CD1c-positive myeloid dendritic cell (primary cell): Measurements from ENCODE around the gene RINL.

ENCODE experiments used
- DNase-seq: peaks from one replicate; pipeline ENCODE4 v3.0.0-alpha.2; 2016; ENCODE audit errors: extremely low spot score

RINL gene

DNA sequence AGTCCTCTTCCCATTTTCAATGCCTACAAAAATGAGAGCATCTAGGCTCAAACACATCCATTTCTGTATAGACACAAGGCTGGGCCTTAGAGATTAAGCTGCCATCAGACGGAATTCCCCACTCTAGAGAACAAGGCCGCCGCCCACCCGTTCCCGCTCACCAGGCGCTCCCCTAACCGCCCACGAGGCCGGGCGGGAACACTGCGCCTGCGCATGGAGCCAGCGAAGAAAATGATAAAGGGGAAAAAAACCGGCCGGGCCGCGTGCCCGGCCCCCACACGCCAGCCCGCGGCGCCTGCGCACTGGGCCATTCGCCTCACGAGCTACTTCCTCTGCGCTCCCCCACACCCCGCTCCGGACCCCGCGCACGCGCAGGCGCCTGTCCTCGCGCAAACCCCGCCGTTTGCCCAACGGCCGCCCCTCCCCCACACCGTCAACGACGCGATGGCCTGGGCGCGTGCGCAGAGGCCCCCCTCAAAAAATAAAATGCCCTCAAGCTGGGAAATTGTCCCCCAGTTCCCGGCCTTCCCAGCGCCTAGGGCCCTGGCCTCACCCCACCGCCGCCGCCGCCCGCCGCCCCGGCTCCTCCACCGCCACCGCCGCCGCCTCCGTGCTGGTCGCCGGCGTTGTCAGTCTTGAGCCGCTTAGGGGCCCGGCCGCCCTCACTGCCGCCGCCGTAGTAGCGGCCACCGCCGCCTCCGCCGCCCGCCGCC, 28.8 kb downstream of the RINL start:
- peak; percentile 100 for DNase-seq

DNA sequence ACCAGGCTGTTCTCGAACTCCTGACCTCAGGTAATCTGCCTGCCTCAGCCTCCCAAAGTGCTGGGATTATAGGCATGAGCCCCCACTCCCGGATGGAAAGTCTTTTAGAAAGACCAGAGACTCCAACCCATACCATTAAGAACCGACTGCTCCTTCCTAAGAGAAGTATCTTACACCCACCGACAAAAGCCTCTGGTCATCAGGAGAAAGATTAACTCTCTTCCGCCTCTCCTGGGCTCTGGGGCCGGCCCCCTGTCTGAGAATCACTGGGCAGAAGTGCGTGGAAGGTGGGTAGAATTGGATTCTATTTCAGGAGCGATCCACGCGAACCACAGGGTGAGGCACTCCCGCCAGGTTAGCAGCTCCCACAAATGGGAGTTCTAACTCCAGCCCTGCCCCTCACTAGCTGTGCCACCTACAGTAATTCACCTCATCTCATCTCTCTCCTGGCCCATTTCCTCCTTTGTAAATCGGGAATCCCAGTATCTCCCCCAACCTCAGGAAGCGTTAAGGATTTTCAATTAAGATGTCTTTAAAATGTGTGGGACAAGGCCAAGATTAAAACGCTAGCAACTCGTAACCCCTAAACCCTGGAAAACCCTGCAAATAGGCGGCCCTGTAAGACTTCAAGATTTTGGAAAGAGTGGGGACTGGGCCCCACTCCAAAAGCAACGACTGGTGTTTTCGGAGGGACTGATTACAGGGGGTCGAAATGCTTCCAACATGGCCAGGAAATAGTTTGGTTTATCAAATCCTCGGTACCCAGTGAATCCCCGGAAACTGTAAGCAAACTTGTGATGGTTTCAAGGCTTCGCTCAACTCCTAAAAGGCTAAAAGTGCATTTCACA, 29.6 kb downstream of the RINL start:
- DNase-seq: no peak

DNA sequence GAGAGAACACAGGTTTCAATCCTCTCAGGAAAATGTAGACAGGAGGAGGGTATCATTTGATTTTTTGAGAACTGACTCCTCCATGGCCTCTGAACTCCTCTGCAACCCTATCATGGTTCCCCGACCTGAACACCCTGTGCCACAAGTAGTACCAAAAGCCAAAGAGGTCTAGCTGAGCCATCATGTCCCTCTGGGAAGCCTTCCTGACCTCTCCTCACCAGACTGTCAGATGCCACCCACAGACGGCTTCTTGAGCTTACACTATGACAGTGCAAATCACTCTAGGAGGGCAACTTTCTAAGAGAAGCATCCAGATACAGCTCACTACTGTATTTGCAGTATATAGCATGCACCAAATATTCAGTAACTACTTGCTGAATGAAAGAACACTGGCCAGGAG, 32.0 kb downstream of the RINL start:
- no peak for DNase-seq

DNA sequence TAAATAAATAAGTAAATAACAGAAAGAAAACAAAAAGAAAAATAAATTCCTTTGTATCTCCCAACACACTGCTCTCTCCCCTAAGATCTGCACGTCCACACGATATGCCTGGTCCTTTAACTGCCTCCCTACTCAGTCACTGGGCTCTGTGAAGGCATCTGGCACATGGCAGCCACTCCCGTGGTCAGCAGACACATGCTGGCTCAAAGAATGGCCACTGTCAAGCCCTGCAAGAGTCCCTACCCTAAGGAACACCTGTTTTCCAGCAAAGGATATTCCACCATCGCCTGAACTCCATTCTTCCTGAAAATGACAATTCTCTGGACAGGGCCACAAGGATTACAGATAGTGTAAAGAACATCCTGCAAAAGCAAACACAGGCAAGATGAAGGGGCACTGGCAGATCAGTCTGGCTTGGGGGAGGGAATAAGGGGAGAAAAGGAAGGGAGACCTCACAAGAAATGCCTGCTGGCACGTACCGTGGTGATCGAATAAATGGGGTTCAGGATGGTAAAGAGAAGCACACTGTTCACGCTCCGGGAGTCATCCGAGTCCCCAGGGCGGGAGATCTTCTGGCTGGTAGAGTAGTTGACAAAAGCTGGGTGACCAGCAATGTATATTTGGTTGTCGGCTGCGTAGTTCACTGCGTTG, 32.6 kb downstream of the RINL start:
- DNase-seq: no peak

DNA sequence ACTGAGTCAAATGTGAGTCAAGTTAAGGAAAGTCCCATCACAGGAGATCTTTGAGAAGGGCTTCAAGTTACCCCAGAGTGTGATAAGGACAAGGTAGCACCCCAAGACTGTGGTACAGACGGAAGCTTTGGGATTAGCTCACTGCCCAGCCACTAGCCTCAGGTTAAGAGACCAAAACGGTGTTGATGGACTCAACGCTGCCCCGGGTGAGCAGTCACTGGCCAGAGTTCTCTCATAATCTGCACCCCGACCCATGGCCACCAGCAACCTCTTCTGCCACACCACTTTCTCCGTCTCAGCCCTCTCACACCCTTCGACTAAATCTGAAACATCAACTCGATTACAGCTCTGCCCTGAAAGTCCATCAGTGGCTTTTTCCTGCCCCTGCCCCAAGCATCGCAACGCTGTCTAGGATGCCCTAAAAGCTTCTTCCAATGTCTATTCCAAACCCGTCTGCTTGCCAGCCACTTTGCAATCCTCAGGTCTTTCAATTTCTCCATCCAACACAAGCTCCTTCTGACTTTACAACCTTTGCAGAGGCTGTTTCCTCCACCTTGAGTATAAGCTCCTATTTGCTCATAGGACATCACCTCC, 33.9 kb downstream of the RINL start:
- DNase-seq: no peak

DNA sequence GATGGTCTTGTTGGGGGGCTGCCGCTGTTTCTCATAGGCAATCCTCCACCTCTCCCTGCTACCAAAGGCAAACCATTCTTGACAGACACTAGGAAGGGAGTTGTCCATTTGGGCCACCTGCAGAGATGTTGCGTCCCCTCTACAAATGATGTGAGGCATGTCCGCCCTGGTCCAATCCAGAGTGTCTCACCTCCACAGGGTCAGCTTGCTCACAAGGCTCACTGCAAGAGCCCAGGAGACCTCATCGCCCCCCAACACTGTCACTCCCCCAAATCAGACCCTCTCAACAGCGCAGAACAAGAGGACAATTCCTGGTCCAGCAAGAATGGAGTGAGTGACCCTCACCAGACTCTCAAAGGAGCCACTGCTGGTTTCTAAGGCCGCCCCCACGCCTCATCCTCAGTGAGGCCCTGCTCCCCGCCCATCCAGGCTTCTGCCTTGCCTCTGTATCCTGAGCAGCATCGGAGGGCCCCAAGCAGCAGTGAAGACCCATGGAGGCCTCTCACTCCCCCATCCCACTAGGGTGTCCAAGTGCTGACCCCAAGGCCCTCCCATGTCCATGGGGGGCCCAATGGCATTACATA, 34.8 kb downstream of the RINL start:
- no peak for DNase-seq

DNA sequence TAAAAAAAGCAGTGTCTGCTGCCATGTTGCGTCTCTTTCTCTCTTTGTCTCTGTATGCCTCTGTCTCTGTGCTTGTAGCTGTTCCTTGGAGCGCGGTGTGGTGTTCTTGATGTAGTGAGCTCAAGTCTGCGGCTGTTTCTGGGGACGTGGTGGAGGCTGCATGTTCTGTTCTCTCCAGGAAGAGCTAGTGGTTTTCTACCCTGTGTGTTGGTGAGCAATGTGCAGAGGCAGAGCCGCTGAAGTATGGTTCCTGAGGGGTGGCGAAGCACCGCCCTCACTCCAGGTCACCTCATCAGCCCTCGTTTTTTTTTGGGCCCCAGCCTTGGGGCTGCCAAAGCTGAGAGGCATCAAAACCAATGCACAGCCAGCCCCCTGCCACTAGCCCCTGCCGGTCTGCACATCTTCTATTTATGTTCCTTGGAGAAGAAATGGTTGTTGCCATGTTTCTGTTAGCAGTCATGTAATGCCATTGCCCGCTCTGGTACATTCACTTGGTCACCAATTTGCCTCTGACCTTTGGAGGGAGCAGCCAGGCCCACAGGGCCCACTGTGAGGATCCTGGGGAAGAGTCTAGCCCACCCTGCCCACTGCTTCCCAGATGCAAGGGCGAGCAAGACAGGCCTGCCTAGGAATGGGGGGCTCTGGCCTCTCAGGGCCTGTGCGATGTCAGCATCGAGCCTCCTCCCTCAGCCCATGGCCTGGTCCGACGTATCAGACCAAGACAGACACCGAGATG, 35.5 kb downstream of the RINL start:
- DNase-seq: no peak

DNA sequence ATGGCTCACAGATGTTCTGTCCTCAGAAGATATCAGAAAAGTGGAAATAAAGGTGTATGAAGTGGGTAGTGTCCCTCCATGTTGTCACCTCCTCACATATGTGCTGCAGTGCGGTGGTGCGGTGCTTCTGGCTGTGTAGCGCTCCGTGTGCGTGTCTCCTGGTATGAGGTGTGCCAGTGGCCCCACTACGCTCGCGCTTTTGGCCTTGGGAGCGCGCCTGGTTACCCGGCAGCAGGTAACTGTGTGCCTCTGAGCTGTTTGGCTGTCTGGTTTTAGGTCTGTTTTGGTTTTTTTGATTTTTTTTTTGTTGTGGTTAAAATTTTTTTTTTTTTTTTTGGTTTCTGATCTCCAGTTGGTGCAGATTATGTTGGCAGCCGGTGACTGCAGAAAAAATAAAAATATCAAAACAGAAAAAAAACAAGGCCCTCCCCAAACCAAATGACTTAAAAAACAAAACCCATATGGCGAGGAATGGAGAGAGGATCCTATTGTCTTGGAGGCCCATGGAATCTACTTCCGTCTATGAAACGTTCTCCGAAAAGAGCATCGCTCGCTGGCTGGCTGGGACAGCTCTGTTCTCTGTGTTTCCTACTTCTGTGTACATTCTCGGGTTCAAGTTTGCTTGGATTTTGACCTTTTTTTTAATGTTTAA, 36.2 kb downstream of the RINL start:
- DNase-seq: no peak

DNA sequence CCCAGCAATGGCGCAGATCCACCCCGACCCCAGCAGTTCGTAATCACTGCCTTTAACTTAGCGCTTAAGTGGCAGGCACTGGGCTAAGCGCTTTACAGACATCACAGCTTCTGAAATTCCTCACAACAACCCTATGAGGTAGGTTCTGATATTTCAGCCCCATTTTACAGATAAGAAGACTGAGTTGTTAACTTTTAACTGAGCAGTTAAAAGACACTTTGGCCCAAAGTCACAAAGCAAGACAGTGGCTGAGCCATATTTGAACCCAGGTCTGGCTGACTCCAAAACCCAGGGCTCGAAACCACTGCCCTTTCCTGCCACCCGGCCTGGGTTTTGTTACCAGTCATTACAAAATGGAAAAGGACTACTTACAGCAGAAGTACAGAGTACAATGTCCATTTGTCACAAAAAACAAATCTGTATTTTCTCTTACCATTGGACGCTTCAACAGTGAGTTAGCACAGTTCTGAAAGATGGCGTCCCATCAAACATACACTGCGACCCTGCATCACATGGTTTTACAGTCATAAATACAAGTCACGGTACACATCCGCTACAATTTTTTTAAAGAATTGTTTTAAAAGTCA, 36.8 kb downstream of the RINL start:
- DNase-seq: no peak

DNA sequence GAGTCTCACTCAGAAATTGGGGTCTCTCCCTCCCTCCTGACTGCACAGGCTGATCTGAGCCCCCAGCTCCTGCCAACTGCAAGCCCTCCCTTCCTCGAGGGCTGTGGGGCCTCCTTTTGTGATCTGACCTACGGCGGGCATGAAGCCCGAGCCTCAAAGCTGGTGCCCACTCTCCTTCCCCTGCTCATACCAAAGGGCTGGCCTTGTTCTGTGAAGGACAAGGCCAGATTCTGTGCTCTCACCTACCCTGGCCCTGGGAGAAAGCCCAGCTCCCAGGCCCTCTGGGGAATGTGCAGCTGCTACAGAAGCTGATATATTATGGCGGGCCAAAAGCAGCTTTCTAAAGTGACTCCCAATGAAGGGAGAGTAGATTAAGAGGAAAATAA, 37.5 kb downstream of the RINL start:
- DNase-seq: no peak

DNA sequence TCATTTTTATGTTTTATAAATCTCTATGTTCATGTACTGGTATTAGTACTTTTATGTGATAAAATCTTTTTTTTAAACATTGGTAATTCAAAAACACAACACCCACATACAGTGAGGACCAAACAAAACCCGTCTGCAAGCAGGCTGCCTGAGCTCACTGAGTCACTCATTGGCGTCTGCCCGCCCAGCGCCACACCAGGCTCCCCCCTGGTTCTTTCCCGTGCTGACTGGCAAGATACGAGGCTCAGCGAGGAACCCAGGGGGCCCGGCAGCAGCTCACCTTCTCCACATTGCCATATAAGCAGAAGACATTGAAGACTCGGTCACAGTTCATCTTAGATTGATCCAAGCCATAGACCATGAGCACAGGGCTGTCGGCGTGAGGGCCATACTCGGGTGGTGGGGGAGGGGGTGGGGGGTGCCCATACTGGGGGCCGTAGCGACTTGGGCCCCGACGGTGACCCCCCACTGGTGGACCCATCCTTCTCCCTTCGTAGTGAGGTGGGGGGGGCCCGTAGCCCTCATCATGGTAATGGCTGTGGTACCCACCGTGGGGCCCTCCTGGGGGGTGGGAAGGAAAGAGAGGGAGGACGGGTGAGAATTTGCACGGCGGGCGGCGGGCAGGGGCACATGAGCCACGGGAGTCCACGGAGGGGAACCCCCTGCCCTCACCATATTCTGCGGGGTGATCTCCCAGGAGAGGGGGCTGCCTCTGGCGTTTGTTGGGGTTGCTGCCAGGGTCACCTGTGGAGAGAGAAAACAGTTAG, 38.1 kb downstream of the RINL start:
- DNase-seq: no peak

DNA sequence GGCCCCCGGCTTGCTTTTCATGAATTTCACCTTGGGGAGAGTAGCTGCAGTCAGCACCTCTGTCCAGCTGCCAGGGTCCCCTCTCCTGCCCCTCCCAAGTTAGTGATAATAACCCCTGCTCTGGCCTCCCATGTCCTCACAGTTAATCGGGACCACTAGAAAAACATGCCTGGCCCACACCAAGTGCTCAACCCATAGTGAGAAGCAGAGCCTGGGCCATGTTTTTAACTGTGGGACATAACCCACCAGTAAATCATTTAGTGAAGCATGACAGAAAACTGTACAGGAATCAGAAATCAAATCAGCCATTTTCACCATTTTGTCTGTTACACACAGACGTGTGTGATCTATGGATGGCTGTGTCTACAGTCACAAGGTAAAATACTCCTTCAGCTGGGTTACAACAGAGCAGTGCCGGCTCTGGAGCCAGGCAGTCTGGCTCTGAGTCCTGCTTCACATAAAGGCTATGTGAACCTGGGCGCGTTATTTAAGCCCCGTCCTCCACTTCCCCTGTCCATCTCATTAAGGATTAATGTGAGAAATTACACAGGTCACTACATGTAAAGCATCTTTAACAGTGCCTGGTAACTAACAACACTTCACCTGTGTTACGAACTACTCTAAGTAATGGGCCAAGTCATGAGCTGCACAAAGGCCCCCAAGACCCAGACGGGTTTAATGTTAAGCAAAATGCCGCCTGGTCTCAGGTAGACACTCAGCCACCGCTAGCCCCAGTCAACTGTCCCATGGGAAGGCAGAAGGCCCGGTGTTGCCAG, 38.9 kb downstream of the RINL start:
- DNase-seq: no peak

DNA sequence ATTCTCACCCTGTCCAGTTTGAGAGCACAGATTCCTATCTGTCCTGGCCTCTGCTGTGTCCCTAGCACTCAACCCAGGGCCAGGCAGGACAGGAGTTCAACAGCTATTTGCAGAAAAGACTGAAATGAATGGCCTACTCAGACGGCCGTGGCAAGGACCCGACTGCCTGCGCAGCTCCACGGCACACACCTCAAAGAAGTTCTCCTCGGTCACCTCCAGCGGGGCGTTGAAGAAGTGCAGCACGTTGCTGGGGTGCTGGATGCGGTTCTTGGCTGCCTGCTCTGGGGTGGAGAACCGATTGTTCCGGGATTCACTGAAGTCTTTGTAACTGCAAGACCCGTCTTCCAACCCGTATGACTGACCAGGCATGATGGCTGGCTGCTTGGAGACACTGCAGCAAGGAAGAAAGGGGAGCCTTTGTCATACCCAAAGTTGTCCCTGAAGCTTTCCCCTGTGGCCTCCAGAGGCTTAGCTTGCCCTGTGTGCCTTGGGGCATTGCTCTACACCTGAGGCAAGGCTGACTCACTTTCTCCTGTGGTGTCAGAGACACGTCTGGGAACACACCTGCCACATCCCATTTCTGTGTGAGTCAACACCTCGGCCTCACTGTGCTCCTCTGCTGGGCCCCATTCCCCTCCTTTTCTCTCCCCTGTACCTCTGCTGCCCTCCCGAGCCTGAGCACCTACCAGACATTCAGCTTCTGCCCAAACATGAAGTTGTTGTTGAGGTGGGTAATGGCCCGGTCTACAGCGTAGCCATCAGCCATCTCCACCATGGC, 39.7 kb downstream of the RINL start:
- no peak for DNase-seq

DNA sequence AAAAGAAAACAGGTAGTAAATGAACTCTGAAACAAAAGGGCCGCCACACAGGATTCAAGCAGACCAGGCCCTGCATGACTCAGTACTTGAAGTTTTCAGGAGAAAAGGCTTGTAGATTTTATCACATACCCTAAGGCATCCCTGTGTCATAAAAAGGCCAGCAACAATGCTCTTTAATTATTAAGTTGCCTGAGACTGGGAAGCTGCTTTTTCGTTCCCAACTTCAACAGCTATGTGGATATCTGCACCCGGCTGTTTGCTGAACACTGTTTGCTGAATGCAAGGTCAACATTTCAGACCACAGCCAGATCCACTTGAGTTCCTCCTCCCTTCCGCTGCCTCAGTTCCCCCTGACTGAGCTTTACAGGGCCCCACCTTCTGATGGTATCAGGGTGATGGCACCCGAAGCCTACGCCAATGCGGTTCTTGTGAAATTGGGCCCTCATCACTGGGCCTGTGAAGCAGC, 40.4 kb downstream of the RINL start:
- DNase-seq: no peak

DNA sequence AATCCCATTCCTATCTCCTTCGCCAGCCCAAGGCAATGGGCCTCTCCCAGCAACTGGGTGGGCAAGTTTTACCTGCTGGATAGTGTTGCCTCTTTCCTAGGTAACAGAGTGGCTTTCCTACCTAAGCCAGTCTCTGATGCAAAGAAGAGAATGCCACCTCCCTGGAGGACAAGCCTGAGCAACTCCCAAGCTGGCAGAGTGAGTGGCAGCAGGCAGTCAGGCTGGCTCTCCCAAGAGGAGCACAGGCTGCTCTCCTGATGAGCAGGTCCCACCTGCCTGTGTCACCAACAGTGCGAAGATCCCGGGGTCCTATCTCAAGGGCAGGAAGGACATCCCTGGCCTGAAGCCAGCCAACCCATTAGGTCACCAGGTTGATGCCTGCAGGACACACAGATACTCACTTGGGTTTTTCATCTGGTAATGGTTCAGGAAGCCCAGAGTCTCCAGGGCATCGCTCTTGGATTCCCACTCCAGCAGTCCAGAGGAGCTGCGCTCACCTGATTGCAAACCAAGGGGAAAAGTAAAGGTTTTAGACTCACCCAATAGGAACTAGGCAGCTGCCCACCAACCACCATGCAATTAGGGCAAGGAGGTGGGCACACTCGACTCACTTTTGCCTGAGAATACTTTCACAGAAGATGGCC, 41.0 kb downstream of the RINL start:
- no peak for DNase-seq

DNA sequence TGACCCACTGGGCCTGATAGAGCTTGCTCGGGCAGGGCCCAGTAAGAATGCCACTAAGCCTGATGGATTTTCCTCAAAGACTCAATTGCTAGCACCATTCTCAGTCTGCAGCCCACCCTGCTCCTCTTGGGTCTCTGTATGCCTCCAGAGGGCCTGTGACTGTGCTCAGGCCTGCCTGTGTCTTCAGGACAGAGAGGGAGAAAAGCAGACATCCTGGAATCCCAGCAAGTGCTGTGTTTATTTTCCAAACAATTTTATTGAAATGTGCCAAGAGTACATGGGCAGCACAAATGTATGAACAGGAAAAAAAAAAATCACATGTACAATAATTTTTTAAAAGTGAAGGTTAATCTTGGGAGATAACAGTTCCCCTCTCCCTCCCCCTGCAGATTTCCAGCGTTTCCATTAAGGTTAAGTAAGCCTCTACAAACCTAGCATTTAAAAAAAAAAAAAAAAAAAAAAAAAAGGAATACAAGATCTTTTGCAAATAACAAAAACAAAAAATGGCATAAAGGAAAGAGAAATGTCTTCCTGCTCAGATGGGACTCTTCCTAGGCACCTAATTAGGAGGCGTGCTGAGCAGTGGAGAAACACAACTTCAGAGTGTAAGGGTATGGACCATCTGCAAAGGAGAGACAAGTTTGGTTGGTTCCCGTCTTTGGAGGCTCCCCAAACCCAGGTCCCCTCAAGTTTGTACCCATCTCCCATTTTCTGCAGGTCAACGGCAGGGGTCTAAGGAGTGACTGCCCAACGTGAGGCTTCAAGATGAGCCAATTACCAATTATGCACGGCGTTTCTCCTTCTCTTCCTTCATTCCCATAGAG, 41.7 kb downstream of the RINL start:
- no peak for DNase-seq

DNA sequence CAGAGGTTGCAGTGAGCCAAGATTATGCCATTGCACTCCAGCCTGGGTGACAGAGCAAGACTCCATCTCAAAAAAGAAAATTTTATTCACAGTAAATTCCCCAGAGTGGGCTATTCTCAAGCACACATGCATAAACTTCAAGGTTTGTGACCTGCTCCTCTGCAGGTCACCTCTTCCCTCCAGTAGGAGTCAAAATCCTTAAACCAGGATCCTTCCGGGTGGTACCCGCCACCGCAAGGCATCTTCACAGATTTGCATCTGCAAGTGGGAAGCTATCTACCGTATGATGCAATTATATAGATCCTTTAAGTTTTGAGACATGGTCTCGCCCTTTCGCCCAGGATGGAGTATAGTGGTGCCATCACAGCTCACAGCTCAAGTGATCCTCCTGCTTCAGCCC, 43.5 kb downstream of the RINL start:
- no peak for DNase-seq
